Measurements from ENCODE around the gene PLEKHM3.

- no peak for TF ChIP-seq POLR2AphosphoS5 (IDR thresholded peaks at IDR 0.05)
- TF ChIP-seq EP300 (IDR thresholded peaks at IDR 0.05) = no peak
- no peak for TF ChIP-seq CTCF (IDR thresholded peaks at IDR 0.05)
- no peak for TF ChIP-seq POLR2A (IDR thresholded peaks at IDR 0.05)
These were observed 206.1 kb downstream of the PLEKHM3 start for GRCh38 chr2:207819021-207819797.
